ENCODE data around the gene MRPL48.

The MRPL48 gene

GRCh38 chr11:73755670-73756069 lies 32.0 kb upstream of the MRPL48 start:
- no peak for DNase-seq
- Histone ChIP-seq H3K36me3 (no peaks in the 10 kb centered on the region; the same call in 1 of the 2 replicates), H3K27ac (no peak overlapping the region), H3K27me3 (ENCODE audit: insufficient read depth, low read depth, severe bottlenecking) (no peaks in the 10 kb centered on the region), H3K9me3 (ENCODE audit: severe bottlenecking) (no peaks in the 10 kb centered on the region), H3K4me3 (ENCODE audit: low read depth, low read length) (no peak overlapping the region)
- TF ChIP-seq, protein P1, sequence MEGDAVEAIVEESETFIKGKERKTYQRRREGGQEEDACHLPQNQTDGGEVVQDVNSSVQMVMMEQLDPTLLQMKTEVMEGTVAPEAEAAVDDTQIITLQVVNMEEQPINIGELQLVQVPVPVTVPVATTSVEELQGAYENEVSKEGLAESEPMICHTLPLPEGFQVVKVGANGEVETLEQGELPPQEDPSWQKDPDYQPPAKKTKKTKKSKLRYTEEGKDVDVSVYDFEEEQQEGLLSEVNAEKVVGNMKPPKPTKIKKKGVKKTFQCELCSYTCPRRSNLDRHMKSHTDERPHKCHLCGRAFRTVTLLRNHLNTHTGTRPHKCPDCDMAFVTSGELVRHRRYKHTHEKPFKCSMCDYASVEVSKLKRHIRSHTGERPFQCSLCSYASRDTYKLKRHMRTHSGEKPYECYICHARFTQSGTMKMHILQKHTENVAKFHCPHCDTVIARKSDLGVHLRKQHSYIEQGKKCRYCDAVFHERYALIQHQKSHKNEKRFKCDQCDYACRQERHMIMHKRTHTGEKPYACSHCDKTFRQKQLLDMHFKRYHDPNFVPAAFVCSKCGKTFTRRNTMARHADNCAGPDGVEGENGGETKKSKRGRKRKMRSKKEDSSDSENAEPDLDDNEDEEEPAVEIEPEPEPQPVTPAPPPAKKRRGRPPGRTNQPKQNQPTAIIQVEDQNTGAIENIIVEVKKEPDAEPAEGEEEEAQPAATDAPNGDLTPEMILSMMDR (IDR thresholded peaks at IDR 0.05; ENCODE audit: low read depth, low read length): no peak

DNA sequence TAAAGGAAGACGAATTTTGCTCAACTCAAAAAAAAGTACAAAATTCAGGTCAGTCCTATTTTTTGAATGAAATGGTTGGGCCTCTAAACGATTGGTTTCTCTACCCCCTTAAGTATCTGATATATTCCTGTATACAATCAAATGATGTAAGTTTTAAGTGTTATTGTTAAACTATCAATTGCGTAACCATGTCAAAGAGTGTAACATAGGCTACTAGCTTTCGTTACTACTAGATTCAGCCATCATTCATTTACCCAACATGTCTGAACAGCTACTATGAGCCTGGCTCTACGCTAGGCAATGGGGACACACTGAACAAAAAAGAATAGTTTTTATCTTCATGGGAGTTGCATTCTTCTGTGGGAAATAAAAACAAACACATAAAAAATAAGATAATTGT lies 30.1 kb upstream of the MRPL48 start:
- no peak for DNase-seq
- H3K9me3 ChIP-seq (ENCODE audit: severe bottlenecking): no peaks in the 10 kb centered on the region
- TF ChIP-seq, protein P1 (IDR thresholded peaks at IDR 0.05; ENCODE audit: low read depth, low read length): no peak
- H3K27ac ChIP-seq: no peak overlapping the region
- no peaks in the 10 kb centered on the region; the same call in 1 of the 2 replicates for H3K36me3 ChIP-seq
- no peak overlapping the region for H3K4me3 ChIP-seq (ENCODE audit: low read depth, low read length)
- H3K27me3 ChIP-seq (ENCODE audit: insufficient read depth, low read depth, severe bottlenecking): no peaks in the 10 kb centered on the region

- Histone ChIP-seq H3K36me3 (no peaks in the 10 kb centered on the region; the same call in 1 of the 2 replicates), H3K4me3 (ENCODE audit: low read depth, low read length) (no peak overlapping the region), H3K9me3 (ENCODE audit: severe bottlenecking) (no peaks in the 10 kb centered on the region), H3K27me3 (ENCODE audit: insufficient read depth, low read depth, severe bottlenecking) (no peaks in the 10 kb centered on the region), H3K27ac (no peak overlapping the region)
- DNase-seq: no peak
- TF ChIP-seq, protein P1 (IDR thresholded peaks at IDR 0.05; ENCODE audit: low read depth, low read length): no peak
These were observed 29.2 kb upstream of the MRPL48 start for GRCh38 chr11:73758451-73758850.

DNA sequence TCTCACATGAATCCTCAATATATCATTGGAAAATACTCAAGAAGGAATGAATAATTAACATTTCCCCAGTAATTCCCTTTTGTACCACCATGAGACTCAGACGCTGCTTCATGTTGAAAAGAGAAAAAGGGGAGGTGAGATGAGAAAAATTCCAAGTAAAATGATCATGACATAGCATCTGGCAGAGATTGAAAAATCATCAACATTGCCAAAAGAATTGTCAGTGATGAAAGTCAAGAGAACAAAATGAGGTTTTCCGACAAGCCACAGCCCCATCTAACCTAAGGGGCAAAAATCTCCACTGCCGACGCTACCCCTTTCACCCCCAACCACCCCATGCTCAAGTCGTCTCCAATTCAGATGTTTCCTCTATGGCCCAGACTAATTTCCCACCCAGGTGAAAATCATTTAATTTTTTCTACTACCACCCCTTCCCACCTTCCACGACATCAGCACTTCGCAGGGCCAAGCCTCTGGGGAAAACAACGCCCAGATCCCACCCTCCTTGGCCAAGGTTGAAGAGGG lies 28.0 kb upstream of the MRPL48 start:
- DNase-seq: no peak
- peak overlapping the region; percentile 76 for H3K27ac ChIP-seq
- TF ChIP-seq, protein P1 (IDR thresholded peaks at IDR 0.05; ENCODE audit: low read depth, low read length): no peak
- H3K27me3 ChIP-seq (ENCODE audit: insufficient read depth, low read depth, severe bottlenecking): no peaks in the 10 kb centered on the region
- no peaks in the 10 kb centered on the region for H3K9me3 ChIP-seq (ENCODE audit: severe bottlenecking)
- peak overlapping the region; percentile 85 for H3K4me3 ChIP-seq (ENCODE audit: low read depth, low read length)
- no peaks in the 10 kb centered on the region; the same call in 1 of the 2 replicates for H3K36me3 ChIP-seq

GRCh38 chr11:73760135-73760678 lies 27.5 kb upstream of the MRPL48 start:
- Histone ChIP-seq H3K9me3 (ENCODE audit: severe bottlenecking) (no peaks in the 10 kb centered on the region), H3K4me3 (ENCODE audit: low read depth, low read length) (peak overlapping the region; percentile 85), H3K27me3 (ENCODE audit: insufficient read depth, low read depth, severe bottlenecking) (no peaks in the 10 kb centered on the region), H3K27ac (peak overlapping the region; percentile 76), H3K36me3 (no peaks in the 10 kb centered on the region; the same call in 1 of the 2 replicates)
- DNase-seq: peak; percentile 43
- TF ChIP-seq, protein P1 (IDR thresholded peaks at IDR 0.05; ENCODE audit: low read depth, low read length): no peak

Data from WERI-Rb-1 (cell line).